ENCODE measurements around the gene PRKRIP1.
"Not testable (repeated sequence)": the region's sequence is repeated elsewhere in the genome, so short reads cannot be mapped to it uniquely, and the experiment has no call there.

The PRKRIP1 gene

GRCh38 chr7:102400360-102400759 is 4.2 kb downstream of the PRKRIP1 start:
- in situ Hi-C loops (cut with HindIII; ENCODE audit: low sequenced_read_pairs) = no loop called here

- in situ Hi-C loops (cut with HindIII; ENCODE audit: low sequenced_read_pairs) = no loop called here
These were observed 7.4 kb downstream of the PRKRIP1 start for GRCh38 chr7:102403563-102403962.

GRCh38 chr7:102404005-102404861 is 8.1 kb downstream of the PRKRIP1 start:
- in situ Hi-C loops (cut with HindIII; ENCODE audit: low sequenced_read_pairs) = no loop called here

GRCh38 chr7:102404862-102405188 is 8.7 kb downstream of the PRKRIP1 start:
- in situ Hi-C loops (cut with HindIII; ENCODE audit: low sequenced_read_pairs) = not testable (repeated sequence)

- in situ Hi-C loops (cut with HindIII; ENCODE audit: low sequenced_read_pairs) = no loop called here
These were observed 11.7 kb downstream of the PRKRIP1 start for GRCh38 chr7:102407910-102408309.

- in situ Hi-C loops (cut with HindIII; ENCODE audit: low sequenced_read_pairs) = not testable (repeated sequence)
These were observed 12.4 kb downstream of the PRKRIP1 start for GRCh38 chr7:102408530-102408929.

- in situ Hi-C loops (cut with HindIII; ENCODE audit: low sequenced_read_pairs) = no loop called here
These were observed 13.2 kb downstream of the PRKRIP1 start for GRCh38 chr7:102409340-102409739.

GRCh38 chr7:102410123-102410522 is 14.0 kb downstream of the PRKRIP1 start:
- in situ Hi-C loops (cut with HindIII; ENCODE audit: low sequenced_read_pairs) = no loop called here

GRCh38 chr7:102410918-102411317 is 14.8 kb downstream of the PRKRIP1 start:
- in situ Hi-C loops (cut with HindIII; ENCODE audit: low sequenced_read_pairs) = no loop called here

- in situ Hi-C loops (cut with HindIII; ENCODE audit: low sequenced_read_pairs) = no loop called here
These were observed 16.4 kb downstream of the PRKRIP1 start for GRCh38 chr7:102412548-102412947.

GRCh38 chr7:102413091-102413490 is 16.9 kb downstream of the PRKRIP1 start:
- in situ Hi-C loops (cut with HindIII; ENCODE audit: low sequenced_read_pairs) = no loop called here

GRCh38 chr7:102413611-102414010 is 17.4 kb downstream of the PRKRIP1 start:
- in situ Hi-C loops (cut with HindIII; ENCODE audit: low sequenced_read_pairs) = no loop called here

- in situ Hi-C loops (cut with HindIII; ENCODE audit: low sequenced_read_pairs) = no loop called here
These were observed 19.6 kb downstream of the PRKRIP1 start for GRCh38 chr7:102415685-102416225.

- in situ Hi-C loops (cut with HindIII; ENCODE audit: low sequenced_read_pairs) = no loop called here
These were observed 20.2 kb downstream of the PRKRIP1 start for GRCh38 chr7:102416406-102416805.

- in situ Hi-C loops (cut with HindIII; ENCODE audit: low sequenced_read_pairs) = no loop called here
These were observed 20.9 kb downstream of the PRKRIP1 start for GRCh38 chr7:102417105-102417504.

GRCh38 chr7:102418592-102418991 is 22.4 kb downstream of the PRKRIP1 start:
- in situ Hi-C loops (cut with HindIII; ENCODE audit: low sequenced_read_pairs) = no loop called here

GRCh38 chr7:102421706-102422240 is 25.6 kb downstream of the PRKRIP1 start:
- in situ Hi-C loops (cut with HindIII; ENCODE audit: low sequenced_read_pairs) = no loop called here

- in situ Hi-C loops (cut with HindIII; ENCODE audit: low sequenced_read_pairs) = no loop called here
These were observed 28.0 kb downstream of the PRKRIP1 start for GRCh38 chr7:102424129-102424551.

GRCh38 chr7:102424787-102425218 is 28.6 kb downstream of the PRKRIP1 start:
- in situ Hi-C loops (cut with HindIII; ENCODE audit: low sequenced_read_pairs) = no loop called here

GRCh38 chr7:102425639-102426267 is 29.6 kb downstream of the PRKRIP1 start:
- in situ Hi-C loops (cut with HindIII; ENCODE audit: low sequenced_read_pairs) = no loop called here

GRCh38 chr7:102426268-102427018 is 30.3 kb downstream of the PRKRIP1 start:
- in situ Hi-C loops (cut with HindIII; ENCODE audit: low sequenced_read_pairs) = no loop called here
